Measurements from ENCODE around the gene SIK3. TPM values are rescaled to one million over a fixed set of nuclear protein-coding genes. Genes with fewer than 3 reads are reported as not detected.

The SIK3 gene
- total RNA-seq, 2 experiments from 2014 or later, result 41.4 to 41.9 TPM

- ChIA-PET CTCF (interaction anchor here (0.8 kb wide), 1 partner anchor 232 kb away, joined by 4 read pairs; no protein-coding TSS in a partner anchor), POLR2A (no interaction called here)
Observed at GRCh38 chr11:116874251-116874650, 224.0 kb downstream of the SIK3 start.

- ChIA-PET POLR2A (interaction anchor here (0.6 kb wide), 1 partner anchor 98 kb away, joined by 4 read pairs; no protein-coding TSS in a partner anchor), CTCF (no interaction called here)
Observed at GRCh38 chr11:116873381-116873780, 224.8 kb downstream of the SIK3 start.

GRCh38 chr11:116871248-116871647 is 227.0 kb downstream of the SIK3 start:
- POLR2A ChIA-PET, result interaction anchor here (0.8 kb wide), 1 partner anchor 202 kb away, joined by 3 read pairs; no protein-coding TSS in a partner anchor
- CTCF ChIA-PET, result no interaction called here

GRCh38 chr11:116870054-116870453 is 228.2 kb downstream of the SIK3 start:
- ChIA-PET POLR2A (no interaction called here), CTCF (no interaction called here)

GRCh38 chr11:116869610-116870009 is 228.6 kb downstream of the SIK3 start:
- POLR2A ChIA-PET, result no interaction called here
- CTCF ChIA-PET, result no interaction called here

GRCh38 chr11:116868066-116868465 is 230.2 kb downstream of the SIK3 start:
- POLR2A ChIA-PET, result interaction anchor here (0.6 kb wide), 1 partner anchor 276 kb away, joined by 3 read pairs; the partner anchor contains the start of gene PAFAH1B2
- CTCF ChIA-PET, result interaction anchor here (0.8 kb wide), 1 partner anchor 11 kb away, joined by 4 read pairs; no protein-coding TSS in a partner anchor

GRCh38 chr11:116867619-116868018 is 230.6 kb downstream of the SIK3 start:
- CTCF ChIA-PET, result interaction anchor here (0.8 kb wide), 1 partner anchor 12 kb away, joined by 4 read pairs; no protein-coding TSS in a partner anchor
- POLR2A ChIA-PET, result interaction anchor here (0.6 kb wide), 1 partner anchor 276 kb away, joined by 3 read pairs; the partner anchor contains the start of gene PAFAH1B2

GRCh38 chr11:116866804-116867455 is 231.3 kb downstream of the SIK3 start:
- POLR2A ChIA-PET, result no interaction called here
- CTCF ChIA-PET, result no interaction called here

- ChIA-PET CTCF (interaction anchor here (0.7 kb wide), 1 partner anchor 30 kb away, joined by 3 read pairs; no protein-coding TSS in a partner anchor), POLR2A (no interaction called here)
Observed at GRCh38 chr11:116865696-116866095, 232.5 kb downstream of the SIK3 start.

GRCh38 chr11:116864531-116864930 is 233.7 kb downstream of the SIK3 start:
- CTCF ChIA-PET, result interaction anchor here (0.7 kb wide), 1 partner anchor 33 kb away, joined by 6 read pairs; no protein-coding TSS in a partner anchor
- POLR2A ChIA-PET, result no interaction called here

- ChIA-PET POLR2A (no interaction called here), CTCF (interaction anchor here (0.7 to 1.0 kb wide), 2 partner anchors 9 to 236 kb away, joined by 3 to 4 read pairs; no protein-coding TSS in a partner anchor)
Observed at GRCh38 chr11:116862951-116863350, 235.3 kb downstream of the SIK3 start.

GRCh38 chr11:116862185-116862584 is 236.0 kb downstream of the SIK3 start:
- ChIA-PET POLR2A (no interaction called here), CTCF (interaction anchor here (0.7 kb wide), 1 partner anchor 237 kb away, joined by 3 read pairs; no protein-coding TSS in a partner anchor)

GRCh38 chr11:116861539-116861938 is 236.7 kb downstream of the SIK3 start:
- ChIA-PET POLR2A (no interaction called here), CTCF (no interaction called here)

- POLR2A ChIA-PET, result no interaction called here
Observed at GRCh38 chr11:116860303-116860702, 237.9 kb downstream of the SIK3 start.

GRCh38 chr11:116859175-116859574 is 239.1 kb downstream of the SIK3 start:
- POLR2A ChIA-PET, result no interaction called here
- CTCF ChIA-PET, result interaction anchor here (1.4 kb wide), 1 partner anchor 68 kb away, joined by 5 read pairs; the partner anchor contains the start of gene APOA5

More at GRCh38 chr11:116860303-116860702, 237.9 kb downstream of the SIK3 start:
- CTCF ChIA-PET, result no interaction called here

- ChIA-PET CTCF (no interaction called here), POLR2A (no interaction called here)
Observed at GRCh38 chr11:116857936-116858335, 240.3 kb downstream of the SIK3 start.

GRCh38 chr11:116857316-116857715 is 240.9 kb downstream of the SIK3 start:
- POLR2A ChIA-PET, result interaction anchor here (0.6 kb wide), 1 partner anchor 1747 kb away, joined by 4 read pairs; no protein-coding TSS in a partner anchor

GRCh38 chr11:116856423-116856822 is 241.8 kb downstream of the SIK3 start:
- ChIA-PET POLR2A (interaction anchor here (0.5 kb wide), 1 partner anchor 152 kb away, joined by 4 read pairs; no protein-coding TSS in a partner anchor), CTCF (interaction anchor here (0.9 kb wide), 1 partner anchor 15 kb away, joined by 3 read pairs; no protein-coding TSS in a partner anchor)

More at GRCh38 chr11:116857316-116857715, 240.9 kb downstream of the SIK3 start:
- CTCF ChIA-PET, result no interaction called here

- POLR2A ChIA-PET, result interaction anchor here (0.6 kb wide), 1 partner anchor 256 kb away, joined by 3 read pairs; no protein-coding TSS in a partner anchor
- CTCF ChIA-PET, result interaction anchor here (0.7 to 1.3 kb wide), 3 partner anchors 14 to 65 kb away, joined by 3 read pairs; no protein-coding TSS in a partner anchor
Observed at GRCh38 chr11:116855413-116855812, 242.8 kb downstream of the SIK3 start.

GRCh38 chr11:116853461-116854073 is 244.7 kb downstream of the SIK3 start:
- ChIA-PET POLR2A (interaction anchor here (0.6 to 1.9 kb wide), 8 partner anchors 18 to 377 kb away, joined by 3 to 7 read pairs (median 4); partner anchors contain the start of genes SIK3 and ZPR1), CTCF (interaction anchor here (0.8 to 1.9 kb wide), 7 partner anchors 9 to 252 kb away, joined by 3 to 10 read pairs (median 4); partner anchors contain the start of genes APOA5 and SIK3)
